ACC112 (cell line): ENCODE data around the gene PRDX3.

ENCODE experiments used
- H2AFZ ChIP-seq: fragments of 200-600 bp; sonication (generic); one replicate; pipeline ENCODE4 v1.6.0; 2017; ENCODE audit warnings: antibody characterized with exemption, low read length; ENCODE audit not compliant: unreplicated experiment
- H3K27ac ChIP-seq: fragments of 200-600 bp; sonication (generic); 2 replicates; pipeline ENCODE4 v1.5.1; 2014; ENCODE audit warnings: low read depth, mild to moderate bottlenecking, antibody characterized with exemption, low read length, moderate library complexity
- H3K27me3 ChIP-seq: fragments of 200-600 bp; sonication (generic); 2 replicates; pipeline ENCODE4 v1.6.1; 2014; ENCODE audit warnings: mild to moderate bottlenecking, antibody characterized with exemption, low read length, moderate library complexity, mixed read lengths; ENCODE audit not compliant: insufficient read depth
- H3K36me3 ChIP-seq: fragments of 200-600 bp; sonication (generic); 2 replicates; pipeline ENCODE4 v1.6.1; 2016; ENCODE audit warnings: mild to moderate bottlenecking, antibody characterized with exemption, low read length, moderate library complexity, mixed read lengths; ENCODE audit not compliant: insufficient read depth
- H3K4me1 ChIP-seq: fragments of 200-600 bp; sonication (generic); one replicate; pipeline ENCODE4 v1.6.1; 2016; ENCODE audit warnings: low read length, mixed read lengths; ENCODE audit not compliant: insufficient read depth, unreplicated experiment, control insufficient read depth
- H3K4me3 ChIP-seq: fragments of 200-600 bp; sonication (generic); 2 replicates; pipeline ENCODE4 v1.5.1; 2014; ENCODE audit warnings: mild to moderate bottlenecking, low read depth, low read length
- H3K79me2 ChIP-seq: fragments of 200-600 bp; sonication (generic); one replicate; pipeline ENCODE4 v1.6.0; 2016; ENCODE audit warnings: low read length; ENCODE audit not compliant: control insufficient read depth, unreplicated experiment, insufficient read depth

PRDX3 gene

DNA sequence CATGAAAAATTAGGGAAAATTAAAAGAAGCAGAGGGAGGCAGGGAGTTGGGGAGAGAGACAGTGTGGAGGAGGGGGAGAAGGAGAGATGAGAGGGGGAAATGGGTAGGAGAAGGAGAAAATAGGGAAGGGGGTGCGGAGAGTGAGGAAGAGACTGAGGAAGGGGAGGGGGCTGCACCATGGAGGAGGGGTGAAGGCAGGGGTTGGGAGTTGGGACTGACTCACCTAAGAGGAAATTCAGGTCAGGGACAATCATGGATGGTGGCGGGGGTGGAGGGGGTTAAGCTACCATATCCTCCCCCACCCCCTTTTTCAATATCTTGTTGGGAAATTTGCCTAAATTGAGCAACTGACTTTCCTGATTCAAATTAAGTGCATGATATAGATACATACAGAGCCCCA is 36.8 kb upstream of the PRDX3 start:
- Histone ChIP-seq H3K27me3 (no peaks in the 10 kb centered on the region), H3K79me2 (peaks cover 25% of the 10 kb centered on the region), H3K4me1 (peaks cover 23% of the 10 kb centered on the region)

GRCh38 chr10:119211625-119212441 is 33.2 kb upstream of the PRDX3 start:
- H3K4me1 ChIP-seq: peaks cover 30% of the 10 kb centered on the region
- H3K27ac ChIP-seq: peak overlapping the region; percentile 75
- H3K27me3 ChIP-seq: no peaks in the 10 kb centered on the region
- H3K4me3 ChIP-seq: peak overlapping the region; percentile 68
- H3K36me3 ChIP-seq: no peaks in the 10 kb centered on the region
- H3K79me2 ChIP-seq: peaks cover 37% of the 10 kb centered on the region
- H2AFZ ChIP-seq: peak overlapping the region; percentile 66

More for the DNA sequence above, 36.8 kb upstream of the PRDX3 start:
- no peak overlapping the region for H3K4me3 ChIP-seq
- H2AFZ ChIP-seq: no peak overlapping the region
- H3K27ac ChIP-seq: no peak overlapping the region
- no peaks in the 10 kb centered on the region for H3K36me3 ChIP-seq

DNA sequence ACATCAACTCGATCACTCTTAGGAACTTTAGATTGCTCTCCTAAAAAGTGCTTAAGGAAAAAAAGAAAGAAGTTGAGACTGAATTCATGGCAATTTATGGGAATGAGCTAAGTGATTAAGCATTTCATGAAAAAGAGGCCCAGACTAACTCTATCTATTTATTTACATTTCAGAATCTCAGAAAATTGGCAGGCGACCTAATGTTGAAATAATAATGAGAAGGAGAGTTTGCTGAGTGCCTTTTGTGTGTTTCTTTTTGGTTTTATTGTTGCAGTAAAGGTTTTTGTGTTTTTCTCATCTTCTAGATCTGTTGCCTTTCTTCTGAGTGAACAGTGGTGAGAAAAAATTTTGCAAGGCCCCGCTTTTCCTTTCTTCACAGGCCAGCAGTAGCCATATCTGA is 32.6 kb upstream of the PRDX3 start:
- H2AFZ ChIP-seq: peak overlapping the region; percentile 66
- no peaks in the 10 kb centered on the region for H3K36me3 ChIP-seq
- no peaks in the 10 kb centered on the region for H3K27me3 ChIP-seq
- H3K27ac ChIP-seq: peak overlapping the region; percentile 75
- H3K4me1 ChIP-seq: peaks cover 33% of the 10 kb centered on the region
- H3K4me3 ChIP-seq: peak overlapping the region; percentile 68
- H3K79me2 ChIP-seq: peaks cover 37% of the 10 kb centered on the region

DNA sequence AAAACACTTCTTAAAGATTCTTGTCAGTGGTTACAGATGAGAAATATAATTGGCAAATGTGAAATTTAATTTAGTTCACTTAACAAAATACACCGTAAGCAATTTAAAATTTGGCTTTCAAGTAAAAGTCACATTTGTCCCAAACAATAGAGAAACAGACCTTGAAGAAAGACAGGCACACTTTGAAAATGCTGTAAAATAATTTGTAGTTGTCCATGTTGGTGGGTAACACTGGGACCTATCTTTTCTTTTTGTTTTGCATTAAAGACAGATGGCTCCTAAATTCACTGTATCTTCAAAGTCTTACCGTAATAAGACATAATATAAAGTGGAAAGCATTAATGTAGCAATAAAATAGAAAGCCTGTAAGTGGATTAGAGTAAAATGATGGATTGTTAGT is 32.0 kb upstream of the PRDX3 start:
- Histone ChIP-seq H3K4me3 (peak overlapping the region; percentile 68), H2AFZ (peak overlapping the region; percentile 66), H3K36me3 (no peaks in the 10 kb centered on the region), H3K27ac (peak overlapping the region; percentile 75), H3K79me2 (peaks cover 37% of the 10 kb centered on the region), H3K4me1 (peaks cover 37% of the 10 kb centered on the region), H3K27me3 (no peaks in the 10 kb centered on the region)

DNA sequence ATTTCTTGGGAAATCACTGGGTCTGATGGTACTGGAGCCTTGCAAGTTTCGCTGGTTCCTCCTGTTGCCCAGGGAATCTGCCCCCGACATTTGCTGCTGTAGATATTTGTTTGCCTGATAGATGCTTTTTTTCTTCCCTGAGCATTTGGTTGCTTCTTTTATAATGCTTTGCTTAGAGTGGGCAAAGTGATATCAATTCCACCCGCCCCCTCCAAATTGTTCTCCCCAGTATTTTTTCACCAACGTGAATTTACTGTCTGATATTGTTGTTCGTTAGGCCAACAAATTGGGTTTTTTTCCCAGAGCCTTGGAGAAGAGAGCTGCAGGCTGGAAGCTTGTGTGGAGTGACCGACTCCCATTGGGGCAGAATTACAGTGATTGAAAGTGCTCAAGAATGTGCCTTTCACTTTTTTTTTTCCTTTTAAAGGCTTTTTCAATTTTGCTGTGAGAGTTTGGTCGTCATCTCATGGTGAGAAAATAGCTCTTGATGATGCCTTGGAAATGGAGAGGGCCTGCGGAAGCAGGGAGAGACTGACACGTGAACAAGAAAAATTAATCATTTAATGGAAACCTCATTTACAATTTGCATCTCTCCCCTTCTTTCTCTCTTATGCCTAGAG is 31.2 kb upstream of the PRDX3 start:
- Histone ChIP-seq H3K27ac (peak overlapping the region; percentile 75), H3K79me2 (peaks cover 37% of the 10 kb centered on the region), H3K27me3 (no peaks in the 10 kb centered on the region), H3K4me1 (peaks cover 37% of the 10 kb centered on the region), H3K36me3 (no peaks in the 10 kb centered on the region), H2AFZ (peak overlapping the region; percentile 71), H3K4me3 (peak overlapping the region; percentile 95)

DNA sequence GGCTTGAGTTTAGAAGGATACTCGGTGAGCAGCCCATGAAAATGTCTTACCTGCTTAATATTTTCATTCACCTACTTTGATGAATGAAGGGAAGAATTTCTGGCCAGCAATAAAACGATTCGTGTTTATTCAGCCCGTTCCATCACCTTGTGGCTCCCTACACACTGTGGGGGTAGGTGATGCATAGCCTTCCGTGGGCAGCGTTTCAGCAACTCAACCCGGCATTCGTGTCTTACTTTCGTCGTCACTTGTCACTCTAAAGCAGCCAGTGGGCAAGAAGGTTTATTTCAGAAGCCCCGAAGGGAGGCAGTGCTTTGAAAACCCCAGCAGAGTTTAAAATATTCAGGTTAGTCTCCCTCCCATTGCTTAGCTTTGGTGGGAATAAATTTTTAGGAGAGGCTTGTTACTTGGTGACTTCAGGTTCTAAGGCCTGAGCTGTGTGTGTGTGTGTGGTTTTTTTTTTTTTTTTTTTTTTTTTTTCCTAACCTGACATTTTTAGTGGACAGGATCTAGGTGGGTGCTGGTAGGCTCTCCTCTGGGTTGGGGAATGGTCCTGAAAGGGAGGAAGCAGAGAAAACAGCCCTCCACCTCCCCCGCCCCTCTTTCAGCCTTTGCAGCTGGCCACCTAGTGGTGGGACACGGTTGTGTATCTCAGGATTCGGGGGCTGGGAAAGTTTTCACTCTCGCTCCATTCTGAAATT is 30.6 kb upstream of the PRDX3 start:
- Histone ChIP-seq H3K36me3 (no peaks in the 10 kb centered on the region), H3K4me3 (peak overlapping the region; percentile 95), H3K27ac (peak overlapping the region; percentile 75), H2AFZ (peak overlapping the region; percentile 92), H3K4me1 (peaks cover 37% of the 10 kb centered on the region), H3K79me2 (peaks cover 37% of the 10 kb centered on the region), H3K27me3 (no peaks in the 10 kb centered on the region)

- peak overlapping the region; percentile 75 for H3K27ac ChIP-seq
- peak overlapping the region; percentile 92 for H2AFZ ChIP-seq
- H3K36me3 ChIP-seq: no peaks in the 10 kb centered on the region
- H3K79me2 ChIP-seq: peaks cover 37% of the 10 kb centered on the region
- H3K4me1 ChIP-seq: peaks cover 38% of the 10 kb centered on the region
- H3K27me3 ChIP-seq: no peaks in the 10 kb centered on the region
- peak overlapping the region; percentile 95 for H3K4me3 ChIP-seq
Measured at GRCh38 chr10:119208553-119208940, 29.9 kb upstream of the PRDX3 start.

DNA sequence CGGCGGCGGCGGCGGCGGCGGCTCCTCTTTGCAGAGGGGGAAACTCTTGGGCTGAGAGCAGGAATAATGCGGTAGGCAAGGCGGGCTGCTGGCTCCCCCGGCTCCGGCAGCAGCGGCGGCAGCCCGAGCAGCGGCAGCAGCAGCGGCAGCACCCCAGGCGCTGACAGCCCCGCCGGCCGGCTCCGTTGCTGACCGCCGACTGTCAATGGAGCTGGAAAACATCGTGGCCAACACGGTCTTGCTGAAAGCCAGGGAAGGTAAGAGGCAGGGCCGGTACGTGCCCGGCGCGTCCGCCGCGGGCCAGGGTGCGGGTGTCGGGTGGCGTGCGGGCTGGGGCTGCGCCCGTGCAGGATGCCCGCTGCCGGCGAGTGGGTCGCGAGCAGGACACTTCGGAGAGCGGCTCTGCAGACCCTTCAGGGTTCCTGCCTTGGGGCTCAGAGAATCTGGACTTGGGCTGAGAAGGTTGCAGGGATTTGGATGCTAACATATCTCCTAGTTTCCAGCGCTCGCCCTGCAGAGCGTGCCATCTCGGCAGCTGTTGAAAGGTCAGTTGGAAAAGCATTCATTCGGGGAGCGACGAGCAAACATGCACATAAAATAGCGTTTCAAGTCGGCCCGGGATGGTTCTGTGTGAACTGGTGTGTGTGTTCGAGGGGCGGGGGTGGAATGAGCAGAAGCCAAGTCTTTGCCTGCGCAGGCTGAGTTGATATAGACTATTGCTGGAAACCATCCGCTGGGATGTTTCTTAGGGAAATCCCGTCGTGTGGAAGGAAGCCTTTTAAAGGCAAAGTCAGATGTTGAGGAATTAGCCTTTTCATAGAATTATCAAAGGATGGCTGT is 29.3 kb upstream of the PRDX3 start:
- Histone ChIP-seq H3K4me3 (peak overlapping the region; percentile 95), H3K79me2 (peaks cover 37% of the 10 kb centered on the region), H3K27me3 (no peaks in the 10 kb centered on the region), H3K36me3 (no peaks in the 10 kb centered on the region), H3K4me1 (peaks cover 44% of the 10 kb centered on the region), H3K27ac (peak overlapping the region; percentile 75), H2AFZ (peak overlapping the region; percentile 92)

- Histone ChIP-seq H3K27ac (peak within 1 kb of the TSS; percentile 81), H2AFZ (peak within 1 kb of the TSS; percentile 92), H3K36me3 (no peaks in the 10 kb centered on the region), H3K27me3 (no peaks in the 10 kb centered on the region), H3K79me2 (peaks cover 37% of the 10 kb centered on the region), H3K4me1 (peaks cover 42% of the 10 kb centered on the region), H3K4me3 (peak within 1 kb of the TSS; percentile 95)
Measured at GRCh38 chr10:119207366-119207666, 28.7 kb upstream of the PRDX3 start, which contains the start of gene GRK5. Gene GRK5 (plus strand): TSS chr10:119207571. CDS start chr10:119207918, 347 bp downstream.
